ACC112 (cell line): ENCODE data around the gene AFG1L.

Source experiments
- H2AFZ ChIP-seq: fragments of 200-600 bp; sonication (generic); one replicate; pipeline ENCODE4 v1.6.0; 2017; ENCODE audit warnings: antibody characterized with exemption, low read length; ENCODE audit not compliant: unreplicated experiment
- H3K27ac ChIP-seq: fragments of 200-600 bp; sonication (generic); 2 replicates; pipeline ENCODE4 v1.5.1; 2014; ENCODE audit warnings: low read depth, mild to moderate bottlenecking, antibody characterized with exemption, low read length, moderate library complexity
- H3K27me3 ChIP-seq: fragments of 200-600 bp; sonication (generic); 2 replicates; pipeline ENCODE4 v1.6.1; 2014; ENCODE audit warnings: mild to moderate bottlenecking, antibody characterized with exemption, low read length, moderate library complexity, mixed read lengths; ENCODE audit not compliant: insufficient read depth
- H3K36me3 ChIP-seq: fragments of 200-600 bp; sonication (generic); 2 replicates; pipeline ENCODE4 v1.6.1; 2016; ENCODE audit warnings: mild to moderate bottlenecking, antibody characterized with exemption, low read length, moderate library complexity, mixed read lengths; ENCODE audit not compliant: insufficient read depth
- H3K4me1 ChIP-seq: fragments of 200-600 bp; sonication (generic); one replicate; pipeline ENCODE4 v1.6.1; 2016; ENCODE audit warnings: low read length, mixed read lengths; ENCODE audit not compliant: insufficient read depth, unreplicated experiment, control insufficient read depth
- H3K4me3 ChIP-seq: fragments of 200-600 bp; sonication (generic); 2 replicates; pipeline ENCODE4 v1.5.1; 2014; ENCODE audit warnings: mild to moderate bottlenecking, low read depth, low read length
- H3K79me2 ChIP-seq: fragments of 200-600 bp; sonication (generic); one replicate; pipeline ENCODE4 v1.6.0; 2016; ENCODE audit warnings: low read length; ENCODE audit not compliant: control insufficient read depth, unreplicated experiment, insufficient read depth

The AFG1L gene

DNA sequence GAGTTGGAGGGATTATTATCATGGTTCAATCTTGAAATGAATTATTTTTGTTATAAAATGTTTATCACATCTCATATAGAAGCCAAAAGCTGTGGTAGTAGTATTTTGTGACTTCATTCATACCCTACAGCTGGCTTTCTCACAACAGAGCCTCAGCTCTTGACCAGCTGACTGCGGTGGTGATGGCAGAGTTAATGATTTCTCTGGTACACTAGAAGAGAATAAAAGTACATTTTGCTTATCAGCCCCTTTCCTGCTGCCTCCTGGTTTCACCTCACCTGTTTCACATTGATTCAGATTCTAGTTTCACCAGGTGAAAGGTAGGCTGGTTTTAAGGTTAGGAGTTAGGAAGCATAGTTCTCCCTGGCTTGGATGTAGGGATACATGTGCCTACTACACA, 55.7 kb downstream of the AFG1L start:
- Histone ChIP-seq H3K27me3 (no peaks in the 10 kb centered on the region), H3K4me1 (peaks cover 3% of the 10 kb centered on the region), H3K79me2 (no peaks in the 10 kb centered on the region), H3K36me3 (no peaks in the 10 kb centered on the region), H3K4me3 (no peak overlapping the region), H2AFZ (no peak overlapping the region), H3K27ac (no peak overlapping the region)

GRCh38 chr6:108353853-108354252, 59.0 kb downstream of the AFG1L start:
- Histone ChIP-seq H2AFZ (no peak overlapping the region), H3K4me1 (peaks cover 3% of the 10 kb centered on the region), H3K27me3 (no peaks in the 10 kb centered on the region), H3K79me2 (no peaks in the 10 kb centered on the region), H3K27ac (no peak overlapping the region), H3K4me3 (no peak overlapping the region), H3K36me3 (no peaks in the 10 kb centered on the region)

GRCh38 chr6:108355120-108355519, 60.3 kb downstream of the AFG1L start:
- Histone ChIP-seq H2AFZ (no peak overlapping the region), H3K27ac (no peak overlapping the region), H3K79me2 (no peaks in the 10 kb centered on the region), H3K4me3 (no peak overlapping the region), H3K27me3 (no peaks in the 10 kb centered on the region), H3K36me3 (no peaks in the 10 kb centered on the region), H3K4me1 (peaks cover 3% of the 10 kb centered on the region)

GRCh38 chr6:108355890-108356289, 61.0 kb downstream of the AFG1L start:
- Histone ChIP-seq H3K27me3 (no peaks in the 10 kb centered on the region), H3K36me3 (no peaks in the 10 kb centered on the region), H3K4me1 (peaks cover 3% of the 10 kb centered on the region), H3K4me3 (no peak overlapping the region), H3K79me2 (no peaks in the 10 kb centered on the region), H3K27ac (no peak overlapping the region), H2AFZ (no peak overlapping the region)

GRCh38 chr6:108359901-108360882, 65.3 kb downstream of the AFG1L start:
- Histone ChIP-seq H3K27me3 (no peaks in the 10 kb centered on the region), H3K79me2 (no peaks in the 10 kb centered on the region), H2AFZ (no peak overlapping the region), H3K4me1 (no peaks in the 10 kb centered on the region), H3K4me3 (no peak overlapping the region), H3K36me3 (no peaks in the 10 kb centered on the region), H3K27ac (no peak overlapping the region)

GRCh38 chr6:108360919-108361311, 66.1 kb downstream of the AFG1L start:
- H3K36me3 ChIP-seq, result no peaks in the 10 kb centered on the region

DNA sequence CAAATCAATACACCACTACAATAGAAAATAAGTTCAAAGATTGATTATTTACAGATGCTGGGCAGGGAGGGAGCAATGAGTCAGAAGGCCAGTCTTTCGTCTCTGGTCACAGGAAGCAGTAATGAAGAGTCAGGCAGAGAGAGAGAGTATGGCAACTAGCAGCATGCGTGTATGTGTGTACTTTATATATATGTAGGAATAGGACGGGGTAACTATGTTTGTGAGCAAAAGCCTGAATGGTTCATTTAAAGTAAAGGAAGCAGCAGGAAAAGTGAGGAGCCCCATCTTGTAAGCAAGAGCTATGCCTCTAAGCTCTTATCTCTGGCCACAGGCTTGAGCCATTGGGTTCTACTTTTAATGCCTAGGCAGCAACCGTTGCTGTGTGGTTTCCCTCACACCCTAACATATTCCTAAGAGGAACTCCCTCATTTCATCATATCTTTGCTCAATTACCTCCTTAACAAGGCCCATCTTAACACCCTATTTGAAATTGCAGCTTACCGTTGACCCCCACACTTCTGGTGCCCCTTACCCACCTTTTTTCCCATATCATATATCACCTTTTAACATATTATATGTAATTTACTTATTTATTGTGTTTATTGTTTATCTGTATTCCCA, 66.6 kb downstream of the AFG1L start:
- H3K79me2 ChIP-seq, result no peaks in the 10 kb centered on the region
- no peaks in the 10 kb centered on the region for H3K27me3 ChIP-seq
- H3K4me1 ChIP-seq, result no peaks in the 10 kb centered on the region
- no peak overlapping the region for H2AFZ ChIP-seq
- no peaks in the 10 kb centered on the region for H3K36me3 ChIP-seq
- H3K4me3 ChIP-seq, result no peak overlapping the region
- no peak overlapping the region for H3K27ac ChIP-seq

More at GRCh38 chr6:108360919-108361311, 66.1 kb downstream of the AFG1L start:
- no peaks in the 10 kb centered on the region for H3K27me3 ChIP-seq
- H3K4me1 ChIP-seq, result no peaks in the 10 kb centered on the region
- no peak overlapping the region for H3K4me3 ChIP-seq
- H2AFZ ChIP-seq, result no peak overlapping the region
- H3K27ac ChIP-seq, result no peak overlapping the region
- no peaks in the 10 kb centered on the region for H3K79me2 ChIP-seq

DNA sequence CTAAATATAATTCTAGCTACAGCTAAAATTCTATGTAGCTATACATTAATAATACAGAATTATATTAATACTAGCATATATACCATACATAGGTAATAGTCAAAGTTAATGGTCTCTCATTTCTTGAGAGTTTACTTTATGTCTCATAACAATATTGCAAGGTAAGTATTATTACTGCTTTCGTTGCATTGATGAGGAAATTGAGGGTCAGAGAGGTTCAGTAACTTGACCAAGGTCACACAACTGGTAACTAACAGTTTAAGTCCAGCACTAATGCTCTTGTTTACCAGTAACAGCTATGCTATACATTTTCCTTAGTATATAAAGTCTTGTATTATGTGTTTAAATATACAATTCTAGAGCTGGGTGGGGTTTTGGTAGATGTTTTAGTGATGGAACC, 67.6 kb downstream of the AFG1L start:
- Histone ChIP-seq H2AFZ (no peak overlapping the region), H3K4me3 (no peak overlapping the region), H3K27me3 (no peaks in the 10 kb centered on the region), H3K4me1 (no peaks in the 10 kb centered on the region), H3K79me2 (no peaks in the 10 kb centered on the region), H3K36me3 (no peaks in the 10 kb centered on the region), H3K27ac (no peak overlapping the region)

- Histone ChIP-seq H3K79me2 (no peaks in the 10 kb centered on the region), H2AFZ (no peak overlapping the region), H3K36me3 (no peaks in the 10 kb centered on the region), H3K4me1 (no peaks in the 10 kb centered on the region), H3K27me3 (no peaks in the 10 kb centered on the region), H3K27ac (no peak overlapping the region), H3K4me3 (no peak overlapping the region)
Measured at GRCh38 chr6:108363113-108363512, 68.3 kb downstream of the AFG1L start.

DNA sequence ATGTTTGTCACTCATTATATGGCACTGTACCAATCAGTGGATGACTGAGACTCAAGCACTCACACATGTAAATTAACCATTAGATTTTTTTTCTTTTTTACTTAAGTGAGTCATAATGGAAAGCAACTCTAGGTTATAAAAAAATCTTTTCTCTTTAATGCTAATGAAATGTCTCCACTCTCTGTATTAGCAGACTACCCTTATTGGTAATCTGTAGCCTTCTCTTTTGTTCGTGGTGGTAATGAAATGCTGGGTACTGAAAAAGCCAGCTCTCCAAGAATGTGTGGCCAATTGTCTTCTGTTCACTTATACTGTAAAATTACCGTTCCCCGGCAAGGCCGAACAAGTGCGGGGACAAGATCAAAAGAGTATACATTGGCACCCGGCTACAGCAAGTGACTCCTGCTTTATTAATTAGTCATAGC, 69.0 kb downstream of the AFG1L start:
- H2AFZ ChIP-seq, result no peak overlapping the region
- no peaks in the 10 kb centered on the region for H3K27me3 ChIP-seq
- H3K79me2 ChIP-seq, result no peaks in the 10 kb centered on the region
- no peaks in the 10 kb centered on the region for H3K36me3 ChIP-seq
- no peak overlapping the region for H3K27ac ChIP-seq
- H3K4me3 ChIP-seq, result no peak overlapping the region
- H3K4me1 ChIP-seq, result no peaks in the 10 kb centered on the region

DNA sequence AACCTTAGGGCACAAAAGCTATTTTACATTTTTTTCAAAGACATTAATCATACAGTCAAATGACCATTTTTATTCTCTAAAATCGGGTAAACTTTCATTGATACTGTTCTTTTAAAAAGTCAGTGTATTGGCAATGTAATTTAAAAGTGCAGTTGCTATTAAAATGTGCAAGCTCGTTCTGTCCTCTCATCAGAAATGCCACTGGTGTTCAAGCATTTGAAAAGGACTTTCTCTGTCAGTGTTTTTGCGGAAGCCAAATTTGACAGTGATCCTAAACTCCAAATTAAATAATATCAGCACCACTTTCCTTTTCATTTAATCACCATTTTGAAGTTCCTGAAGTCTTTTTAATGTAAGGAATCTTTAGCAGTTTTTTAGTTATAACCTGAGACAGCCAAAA, 69.6 kb downstream of the AFG1L start:
- Histone ChIP-seq H3K27me3 (no peaks in the 10 kb centered on the region), H3K4me1 (no peaks in the 10 kb centered on the region), H3K27ac (no peak overlapping the region), H3K36me3 (no peaks in the 10 kb centered on the region), H2AFZ (no peak overlapping the region), H3K4me3 (no peak overlapping the region), H3K79me2 (no peaks in the 10 kb centered on the region)
